Measurements from ENCODE around the gene MEGF6.

DNA sequence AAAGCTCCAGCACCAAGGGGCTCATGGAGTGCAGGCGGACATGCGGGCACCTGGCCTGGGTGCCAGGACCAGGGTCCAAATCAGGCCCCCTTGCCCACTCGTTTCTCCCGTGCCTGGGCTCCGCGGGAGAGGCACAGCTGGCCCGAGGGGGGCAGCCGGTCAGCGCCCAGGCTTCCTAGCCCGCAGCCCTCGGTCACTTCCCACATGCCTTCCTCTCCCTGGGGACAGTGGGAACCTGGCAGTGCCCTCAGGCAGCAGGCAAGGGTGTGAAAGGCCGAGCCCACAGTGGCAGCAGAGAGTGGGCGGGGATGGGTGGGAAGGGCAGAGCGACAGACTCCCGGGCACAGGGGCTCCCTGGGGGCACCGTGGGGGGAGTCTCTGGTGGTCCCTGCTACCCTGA, 69.8 kb downstream of the MEGF6 start:
- no peak for TF ChIP-seq POLR2A (IDR thresholded peaks at IDR 0.05)
- TF ChIP-seq, protein P1, sequence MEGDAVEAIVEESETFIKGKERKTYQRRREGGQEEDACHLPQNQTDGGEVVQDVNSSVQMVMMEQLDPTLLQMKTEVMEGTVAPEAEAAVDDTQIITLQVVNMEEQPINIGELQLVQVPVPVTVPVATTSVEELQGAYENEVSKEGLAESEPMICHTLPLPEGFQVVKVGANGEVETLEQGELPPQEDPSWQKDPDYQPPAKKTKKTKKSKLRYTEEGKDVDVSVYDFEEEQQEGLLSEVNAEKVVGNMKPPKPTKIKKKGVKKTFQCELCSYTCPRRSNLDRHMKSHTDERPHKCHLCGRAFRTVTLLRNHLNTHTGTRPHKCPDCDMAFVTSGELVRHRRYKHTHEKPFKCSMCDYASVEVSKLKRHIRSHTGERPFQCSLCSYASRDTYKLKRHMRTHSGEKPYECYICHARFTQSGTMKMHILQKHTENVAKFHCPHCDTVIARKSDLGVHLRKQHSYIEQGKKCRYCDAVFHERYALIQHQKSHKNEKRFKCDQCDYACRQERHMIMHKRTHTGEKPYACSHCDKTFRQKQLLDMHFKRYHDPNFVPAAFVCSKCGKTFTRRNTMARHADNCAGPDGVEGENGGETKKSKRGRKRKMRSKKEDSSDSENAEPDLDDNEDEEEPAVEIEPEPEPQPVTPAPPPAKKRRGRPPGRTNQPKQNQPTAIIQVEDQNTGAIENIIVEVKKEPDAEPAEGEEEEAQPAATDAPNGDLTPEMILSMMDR (IDR thresholded peaks at IDR 0.05) = no peak

Measured in adrenal gland (tissue), 5 donors.